SK-N-SH treated with all-trans-retinoic acid at 6 μM for 48 hours (cell line): Measurements from ENCODE around the gene YPEL1.

Experiments
- BACH2 ChIP-seq: fragments of 250-450 bp; sonication (Bioruptor Pico); IDR thresholded peaks from 2 replicates; pipeline ENCODE4 v1.9.0; 2021; ENCODE audit warnings: mild to moderate bottlenecking, borderline replicate concordance
- CREB5 ChIP-seq: fragments of 250-450 bp; sonication (Bioruptor Pico); IDR thresholded peaks from 2 replicates; pipeline ENCODE4 v1.5.1; 2020; ENCODE audit warnings: low read depth, mild to moderate bottlenecking, moderate library complexity
- CSDC2 ChIP-seq: fragments of 250-450 bp; sonication (Bioruptor Pico); IDR thresholded peaks from 2 replicates; pipeline ENCODE4 v1.5.0; 2020; ENCODE audit warnings: mild to moderate bottlenecking, moderate library complexity
- ESRRG ChIP-seq: fragments of 250-450 bp; sonication (Bioruptor Pico); IDR thresholded peaks from 2 replicates; pipeline ENCODE4 v1.6.1; 2021; ENCODE audit warnings: mild to moderate bottlenecking
- ISL1 ChIP-seq: fragments of 250-450 bp; sonication (Bioruptor Pico); IDR thresholded peaks from 2 replicates; pipeline ENCODE4 v2.1.2; 2022; ENCODE audit warnings: mild to moderate bottlenecking, moderate library complexity
- OSR1 ChIP-seq: fragments of 250-450 bp; sonication (Bioruptor Pico); IDR thresholded peaks from 2 replicates; pipeline ENCODE4 v1.8.0; 2022; ENCODE audit warnings: moderate library complexity, mild to moderate bottlenecking, inconsistent platforms
- PPARA ChIP-seq: fragments of 250-450 bp; sonication (Bioruptor Pico); IDR thresholded peaks from 2 replicates; pipeline ENCODE4 v1.5.0; 2020; ENCODE audit warnings: mild to moderate bottlenecking, borderline replicate concordance
- RARB ChIP-seq: fragments of 250-450 bp; sonication (Bioruptor Pico); IDR thresholded peaks from 2 replicates; pipeline ENCODE4 v1.8.0; 2021; ENCODE audit warnings: mild to moderate bottlenecking, moderate library complexity
- TCF4 ChIP-seq: fragments of 250-450 bp; sonication (Bioruptor Pico); IDR thresholded peaks from 2 replicates; pipeline ENCODE4 v1.8.0; 2021; ENCODE audit warnings: mild to moderate bottlenecking, moderate library complexity, borderline replicate concordance
- TOX ChIP-seq: fragments of 250-450 bp; sonication (Bioruptor Pico); IDR thresholded peaks from 2 replicates; pipeline ENCODE4 v1.8.0; 2021; ENCODE audit warnings: mild to moderate bottlenecking, moderate library complexity, borderline replicate concordance
- TSHZ2 ChIP-seq: fragments of 250-450 bp; sonication (Bioruptor Pico); IDR thresholded peaks from 2 replicates; pipeline ENCODE4 v1.5.0; 2020; ENCODE audit warnings: mild to moderate bottlenecking, moderate library complexity
- ZFP3 ChIP-seq: fragments of 250-450 bp; sonication (Bioruptor Pico); IDR thresholded peaks from 2 replicates; pipeline ENCODE4 v1.5.0; 2020; ENCODE audit warnings: mild to moderate bottlenecking, moderate library complexity
- ZFP30 ChIP-seq: fragments of 450-650 bp; formaldehyde crosslinking; IDR thresholded peaks from 2 replicates; pipeline ENCODE4 v1.5.0; 2022; ENCODE audit warnings: mild to moderate bottlenecking, moderate library complexity

GRCh38 chr22:21683401-21683811 lies 52.2 kb downstream of the YPEL1 start:
- TF ChIP-seq PPARA (CRISPR knock-in tag) = no peak
- no peak for TF ChIP-seq ZFP30 (CRISPR knock-in tag)
- no peak for TF ChIP-seq CREB5 (CRISPR knock-in tag)
- TF ChIP-seq RARB (CRISPR knock-in tag) = no peak
- no peak for TF ChIP-seq TSHZ2 (CRISPR knock-in tag)
- TF ChIP-seq ESRRG (CRISPR knock-in tag) = no peak
- no peak for TF ChIP-seq OSR1 (CRISPR knock-in tag)
- no peak for TF ChIP-seq ZFP3 (CRISPR knock-in tag)
- no peak for TF ChIP-seq TCF4 (CRISPR knock-in tag)
- no peak for TF ChIP-seq TOX (CRISPR knock-in tag)
- no peak for TF ChIP-seq ISL1 (CRISPR knock-in tag)
- TF ChIP-seq BACH2 (CRISPR knock-in tag) = no peak
- no peak for TF ChIP-seq CSDC2 (CRISPR knock-in tag)
